Psoas muscle (tissue), 8 donors: ENCODE data around the gene OR10AD1. TPM values are rescaled to one million over a fixed set of nuclear protein-coding genes. Genes with fewer than 3 reads are reported as not detected.
A peak's percentile ranks its signal among the peaks of the same experiment; 100 is the strongest.

ENCODE experiments used
- ATAC-seq, 4 donors: fragments of 200-7000 bp; cut with Tn5 transposase; one replicate each; pipeline ENCODE4 v1.9.1; 2020; ENCODE audit warnings: moderate library complexity in 3 of 4, mild to moderate bottlenecking in 2 of 4
- DNase-seq, 2 donors: peaks; one replicate each; pipeline ENCODE4 v3.0.0-alpha.2; 2020
- H3K27ac ChIP-seq: fragments of 200-600 bp; one replicate; pipeline ENCODE4 v1.8.0; 2022
- H3K27me3 ChIP-seq, 3 donors: fragments of 200-600 bp in 1 of 3; one replicate each; pipeline versions ENCODE4 v1.6.1 to v1.8.0; 2013 to 2022; ENCODE audit warnings: low read length in 2 of 3, mild to moderate bottlenecking in 2 of 3, moderate library complexity in 1 of 3; ENCODE audit not compliant: insufficient read depth in 3 of 3
- H3K36me3 ChIP-seq, 2 donors: fragments of 200-600 bp in 1 of 2; one replicate each; pipeline versions ENCODE4 v1.6.1 to v1.8.0; 2013 to 2022; ENCODE audit warnings: low read depth in 1 of 2, mild to moderate bottlenecking in 1 of 2, moderate library complexity in 1 of 2; ENCODE audit not compliant: insufficient read depth in 1 of 2
- H3K4me1 ChIP-seq: fragments of 200-600 bp; one replicate; pipeline ENCODE4 v1.8.0; 2022
- H3K4me3 ChIP-seq: fragments of 200-600 bp; one replicate; pipeline ENCODE4 v1.8.0; 2022; ENCODE audit warnings: mild to moderate bottlenecking
- H3K9me3 ChIP-seq: fragments of 200-600 bp; one replicate; pipeline ENCODE4 v1.8.0; 2022
- CTCF ChIP-seq: fragments of 200-600 bp; IDR thresholded peaks from one replicate; pipeline ENCODE4 v1.8.0; 2022; ENCODE audit warnings: antibody characterized with exemption
- WGBS, 3 donors: extraction: QIAGEN DNeasy Blood & Tissue Kit; methylation state at CpG; one replicate each; pipeline versions ENCODE4 v1.1.6 to v1.1.7; 2013; 5-methylcytosine and 5-hydroxymethylcytosine counted together
- intact Hi-C, 2 donors: fragments of 100-400 bp; cut with DNase I; formaldehyde crosslinking; loops; one replicate each; pipeline versions ENCODE4 v1.11.0 to v1.14.2; 2022
- polyA plus RNA-seq, 3 donors: library from polyadenylated mRNA; stranded (reverse); fragments of 200-250 nt; gene quantifications; one replicate each; pipeline ENCODE4 v1.2.3, GENCODE V29; 2013
- total RNA-seq, 4 donors: library from RNA; stranded (reverse); fragmentation: NEBNext Ultra II Directional in 2 of 4; extraction: Animal tissue kit (Norgen Biotek cat#: 25700) in 2 of 4; gene quantifications; one replicate each; pipeline versions ENCODE4 v1.2.1 to v1.2.4, GENCODE V29; 2021 to 2023
- donor health status: healthy with polysubstance abuse.
- donor health status: DM: no; HTN: no; CAD: no; lungs with moderate emphysema.
- donor health status: Bipolar disorder and iron deficiency.
- donor health status: healthy.
- donor health status: DM: yes; HTN: yes; CAD: no.
- donor health status: DM: no; HTN: no; CAD: no.
- donor health status: DM: no; HTN: no; CAD: no.
- donor health status: DM: yes; HTN: yes; CAD: no.

Gene OR10AD1
- total and polyA plus RNA-seq, 7 donors = 0.01 TPM; not detected in 6

- H3K9me3 ChIP-seq = peaks cover 8% of the 10 kb centered on the region
- TF ChIP-seq CTCF = no peak
- H3K4me3 ChIP-seq = no peak overlapping the region
- ATAC-seq (no peak), DNase-seq (no peak)
- H3K4me1 ChIP-seq = peaks cover 17% of the 10 kb centered on the region
- 88 to 90% (median 89%) methylated on average over 8 of the region's 8 CpGs for WGBS, 3 donors
- no peak overlapping the region for H3K27ac ChIP-seq
- intact Hi-C loops = no loop called here
- H3K36me3 ChIP-seq = peaks cover 4 to 25% of the 10 kb centered on the region in 2 donors
- H3K27me3 ChIP-seq = no peaks in the 10 kb centered on the region
These were observed 326 bp downstream of the OR10AD1 start for GRCh38 chr12:48202766-48203165.

- H3K27ac ChIP-seq = no peak overlapping the region
- TF ChIP-seq CTCF = no peak
- 92 to 95% (median 93%) methylated on average over 3 of the region's 3 CpGs for whole genome bisulfite sequencing, 3 donors
- peaks cover 25% of the 10 kb centered on the region for H3K4me1 ChIP-seq
- no peak overlapping the region for H3K4me3 ChIP-seq
- H3K27me3 ChIP-seq = no peaks in the 10 kb centered on the region
- peaks cover 4 to 25% of the 10 kb centered on the region in 2 donors for H3K36me3 ChIP-seq
- no peaks in the 10 kb centered on the region for H3K9me3 ChIP-seq
- intact Hi-C loops = no loop called here
- ATAC-seq (no peak), DNase-seq (no peak)
These were observed 1.6 kb downstream of the OR10AD1 start for GRCh38 chr12:48201516-48201915.

- ATAC-seq (no peak), DNase-seq (no peak)
- 48 to 66% (median 64%) methylated on average over 3 of the region's 3 CpGs for WGBS, 3 donors
- H3K4me1 ChIP-seq = peaks cover 25% of the 10 kb centered on the region
- H3K27me3 ChIP-seq = no peaks in the 10 kb centered on the region
- peak overlapping the region; percentile 96 for H3K27ac ChIP-seq
- intact Hi-C loops = no loop called here
- TF ChIP-seq CTCF = no peak
- H3K36me3 ChIP-seq = peaks cover 4 to 21% of the 10 kb centered on the region in 2 donors
- no peaks in the 10 kb centered on the region for H3K9me3 ChIP-seq
- H3K4me3 ChIP-seq = no peak overlapping the region
These were observed 2.0 kb downstream of the OR10AD1 start for GRCh38 chr12:48201091-48201490.

GRCh38 chr12:48199774-48200221 lies 3.3 kb downstream of the OR10AD1 start:
- Histone ChIP-seq H3K4me3 (peak overlapping the region; percentile 74), H3K4me1 (peaks cover 25% of the 10 kb centered on the region), H3K27me3 (no peaks in the 10 kb centered on the region), H3K36me3 (peaks cover 4 to 8% of the 10 kb centered on the region in 2 donors), H3K9me3 (no peaks in the 10 kb centered on the region), H3K27ac (peak overlapping the region; percentile 96)
- DNase-seq = no peak
- no peak for TF ChIP-seq CTCF
- intact Hi-C loops = loop anchor here in 1 of 2 donors (2.0 kb wide), 1 partner anchor 151 kb away; the partner anchor contains the start of gene ZNF641
- WGBS, 3 donors = 37 to 57% (median 43%) methylated on average over 3 of the region's 3 CpGs
- no peak for ATAC-seq

- ATAC-seq = peak in 2 of 4 donors; percentile 0 to 1
These were observed 4.1 kb downstream of the OR10AD1 start for GRCh38 chr12:48198985-48199384.

More at GRCh38 chr12:48198985-48199384, 4.1 kb downstream of the OR10AD1 start:
- Histone ChIP-seq H3K9me3 (no peaks in the 10 kb centered on the region), H3K27me3 (no peaks in the 10 kb centered on the region), H3K27ac (peak overlapping the region; percentile 96), H3K4me1 (peaks cover 25% of the 10 kb centered on the region), H3K36me3 (no peaks in the 10 kb centered on the region), H3K4me3 (peak overlapping the region; percentile 74)
- 62 to 77% (median 69%) methylated on average over 10 of the region's 10 CpGs for WGBS, 3 donors
- TF ChIP-seq CTCF = no peak
- intact Hi-C loops = loop anchor here in 1 of 2 donors (2.0 kb wide), 1 partner anchor 152 kb away; the partner anchor contains the start of gene ZNF641
- DNase-seq = no peak
